ENCODE measurements around the gene SP2. TPM values are rescaled to one million over a fixed set of nuclear protein-coding genes. Genes with fewer than 3 reads are reported as not detected.
A peak's percentile ranks its signal among the peaks of the same experiment; 100 is the strongest.

Gene SP2
- polyA plus RNA-seq, 2 donors, result 5.4 to 10.7 TPM

DNA sequence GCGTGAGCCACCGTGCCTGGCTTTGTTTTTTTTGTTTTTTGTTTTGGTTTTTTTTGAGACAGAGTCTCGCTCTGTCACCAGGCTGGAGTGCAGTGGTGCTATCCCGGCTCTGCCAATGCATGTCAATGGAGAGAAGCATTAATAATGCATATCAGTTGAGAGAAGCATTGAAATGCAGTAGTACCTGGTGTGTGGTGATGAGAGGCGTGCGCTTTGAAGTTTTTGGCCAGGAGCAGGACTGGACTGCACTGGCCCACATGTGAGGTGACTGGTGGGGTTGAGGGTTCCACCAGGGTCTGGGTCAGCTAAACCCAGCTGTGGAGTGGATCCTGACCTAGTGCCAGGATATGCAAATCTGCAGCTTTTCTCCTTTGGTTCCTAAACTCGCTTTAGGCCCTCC lies 5.4 kb downstream of the SP2 start:
- Histone ChIP-seq H3K27ac (ENCODE audit: low read depth in 2 of 2, low read length in 1 of 2) (no peak overlapping the region), H3K4me3 (ENCODE audit: low read depth in 1 of 2, low read length in 2 of 2) (no peak overlapping the region), H3K9me3 (ENCODE audit: control insufficient read depth in 2 of 2, insufficient read depth in 1 of 2, low read depth in 1 of 2, low read length in 1 of 2) (no peaks in the 10 kb centered on the region), H3K27me3 (ENCODE audit: control insufficient read depth in 1 of 2, insufficient read depth in 2 of 2, low read length in 2 of 2) (no peaks in the 10 kb centered on the region), H3K36me3 (ENCODE audit: control insufficient read depth in 2 of 2, insufficient read depth in 2 of 2, low read length in 1 of 2) (no peaks in the 10 kb centered on the region), H3K4me1 (ENCODE audit: control insufficient read depth in 2 of 2, insufficient read depth in 2 of 2, low read length in 1 of 2) (peaks cover 9% of the 10 kb centered on the region in 2 donors)
- WGBS, 2 donors, result 86 to 88% methylated on average over 7 of the region's 7 CpGs

DNA sequence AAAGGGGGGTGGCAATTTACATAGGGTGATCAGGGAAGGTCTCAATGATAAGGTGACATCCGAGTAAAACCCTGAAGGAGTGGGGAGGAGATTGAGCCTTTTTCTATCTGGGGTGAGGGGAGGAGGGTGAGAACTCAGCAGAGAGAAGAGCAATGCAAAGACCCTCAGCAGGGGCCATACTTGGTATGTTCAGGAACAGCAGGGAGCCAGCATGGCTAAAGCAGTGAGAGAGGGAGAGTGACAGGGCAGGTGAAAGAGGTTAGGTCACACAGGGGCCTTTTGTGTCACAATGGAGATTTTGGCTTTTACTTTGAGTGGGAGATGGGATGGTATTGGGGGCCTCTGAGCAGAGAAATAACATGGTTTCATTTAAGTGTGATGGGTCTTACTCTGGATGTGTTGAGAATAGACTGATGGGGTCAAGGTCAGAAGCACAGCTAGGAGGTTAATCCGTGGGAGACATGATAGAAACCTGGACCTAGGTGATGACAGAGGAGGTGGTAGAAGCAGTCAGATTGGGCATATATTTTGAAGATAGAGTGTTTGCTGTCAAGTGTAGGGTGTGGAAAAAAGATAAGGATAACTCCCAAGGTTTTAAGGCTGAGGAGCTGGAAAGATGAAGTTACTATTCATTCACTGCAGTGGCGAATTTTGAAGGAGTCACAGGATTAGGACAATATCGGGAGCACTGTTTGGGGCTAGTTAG lies 6.2 kb downstream of the SP2 start:
- no peaks in the 10 kb centered on the region for H3K27me3 ChIP-seq (ENCODE audit: control insufficient read depth in 1 of 2, insufficient read depth in 2 of 2, low read length in 2 of 2)
- no peak overlapping the region for H3K27ac ChIP-seq (ENCODE audit: low read depth in 2 of 2, low read length in 1 of 2)
- 78 to 81% methylated on average over 4 of the region's 4 CpGs for WGBS, 2 donors
- H3K4me3 ChIP-seq (ENCODE audit: low read depth in 1 of 2, low read length in 2 of 2), result no peak overlapping the region
- H3K4me1 ChIP-seq (ENCODE audit: control insufficient read depth in 2 of 2, insufficient read depth in 2 of 2, low read length in 1 of 2), result peaks cover 11 to 13% of the 10 kb centered on the region in 2 donors
- no peaks in the 10 kb centered on the region for H3K36me3 ChIP-seq (ENCODE audit: control insufficient read depth in 2 of 2, insufficient read depth in 2 of 2, low read length in 1 of 2)
- no peaks in the 10 kb centered on the region for H3K9me3 ChIP-seq (ENCODE audit: control insufficient read depth in 2 of 2, insufficient read depth in 1 of 2, low read depth in 1 of 2, low read length in 1 of 2)

DNA sequence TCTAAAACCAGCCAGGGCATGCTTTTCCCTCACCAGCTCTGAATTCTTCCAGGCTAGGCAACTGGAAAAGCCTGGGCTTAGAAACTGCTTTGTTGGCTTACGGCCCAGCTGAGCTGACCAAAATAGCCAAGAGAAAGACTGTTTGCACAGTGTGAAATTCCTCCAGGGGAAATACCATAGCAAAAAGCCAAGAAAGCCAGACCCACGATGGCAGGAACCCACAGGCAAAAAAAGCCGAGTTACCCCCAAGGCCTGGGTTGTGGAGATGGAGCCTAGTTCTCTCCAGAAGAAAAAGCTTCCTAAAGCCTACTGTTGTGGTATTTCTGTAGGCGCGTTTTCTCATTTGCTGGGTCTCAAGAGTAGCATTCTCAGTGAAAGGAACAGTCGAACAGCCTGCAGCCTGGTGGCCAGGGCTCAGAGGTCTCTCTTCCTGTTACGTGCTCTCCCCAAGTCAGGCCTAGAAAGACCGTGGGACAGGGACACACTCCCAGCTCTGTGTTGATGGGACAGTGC lies 9.2 kb downstream of the SP2 start:
- Histone ChIP-seq H3K9me3 (ENCODE audit: control insufficient read depth in 2 of 2, insufficient read depth in 1 of 2, low read depth in 1 of 2, low read length in 1 of 2) (no peaks in the 10 kb centered on the region), H3K4me3 (ENCODE audit: low read depth in 1 of 2, low read length in 2 of 2) (no peak overlapping the region), H3K36me3 (ENCODE audit: control insufficient read depth in 2 of 2, insufficient read depth in 2 of 2, low read length in 1 of 2) (no peaks in the 10 kb centered on the region), H3K27me3 (ENCODE audit: control insufficient read depth in 1 of 2, insufficient read depth in 2 of 2, low read length in 2 of 2) (no peaks in the 10 kb centered on the region), H3K27ac (ENCODE audit: low read depth in 2 of 2, low read length in 1 of 2) (peak overlapping the region; percentile 51 to 84), H3K4me1 (ENCODE audit: control insufficient read depth in 2 of 2, insufficient read depth in 2 of 2, low read length in 1 of 2) (peaks cover 11 to 13% of the 10 kb centered on the region in 2 donors)
- WGBS, 2 donors, result 28 to 52% methylated on average over 8 of the region's 8 CpGs

DNA sequence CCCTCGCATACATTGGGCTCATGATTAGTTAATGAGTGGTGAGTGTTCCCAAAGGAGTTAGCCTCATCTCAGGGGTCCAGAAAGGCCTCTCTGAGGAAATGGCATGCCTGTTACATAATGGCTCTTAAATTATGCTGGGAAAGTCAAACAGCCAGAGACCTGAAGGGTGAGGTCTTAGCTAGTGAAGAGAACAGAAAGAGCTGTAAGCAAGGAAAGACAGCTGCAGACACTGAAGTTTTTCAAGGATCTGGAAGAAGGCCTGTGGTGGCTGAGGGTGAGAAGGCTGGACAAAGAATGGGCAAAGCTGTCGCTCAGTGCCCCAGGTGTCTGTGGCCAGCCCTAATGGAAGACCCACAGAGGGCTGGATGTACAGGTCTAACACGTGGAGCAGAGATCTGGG lies 10.4 kb downstream of the SP2 start:
- Histone ChIP-seq H3K27me3 (ENCODE audit: control insufficient read depth in 1 of 2, insufficient read depth in 2 of 2, low read length in 2 of 2) (no peaks in the 10 kb centered on the region), H3K27ac (ENCODE audit: low read depth in 2 of 2, low read length in 1 of 2) (peak overlapping the region in 1 of 2 donors; percentile 84), H3K4me1 (ENCODE audit: control insufficient read depth in 2 of 2, insufficient read depth in 2 of 2, low read length in 1 of 2) (peaks cover 11 to 13% of the 10 kb centered on the region in 2 donors), H3K9me3 (ENCODE audit: control insufficient read depth in 2 of 2, insufficient read depth in 1 of 2, low read depth in 1 of 2, low read length in 1 of 2) (no peaks in the 10 kb centered on the region), H3K36me3 (ENCODE audit: control insufficient read depth in 2 of 2, insufficient read depth in 2 of 2, low read length in 1 of 2) (no peaks in the 10 kb centered on the region), H3K4me3 (ENCODE audit: low read depth in 1 of 2, low read length in 2 of 2) (no peak overlapping the region)
- WGBS, 2 donors, result 87 to 88% methylated on average over 3 of the region's 3 CpGs

DNA sequence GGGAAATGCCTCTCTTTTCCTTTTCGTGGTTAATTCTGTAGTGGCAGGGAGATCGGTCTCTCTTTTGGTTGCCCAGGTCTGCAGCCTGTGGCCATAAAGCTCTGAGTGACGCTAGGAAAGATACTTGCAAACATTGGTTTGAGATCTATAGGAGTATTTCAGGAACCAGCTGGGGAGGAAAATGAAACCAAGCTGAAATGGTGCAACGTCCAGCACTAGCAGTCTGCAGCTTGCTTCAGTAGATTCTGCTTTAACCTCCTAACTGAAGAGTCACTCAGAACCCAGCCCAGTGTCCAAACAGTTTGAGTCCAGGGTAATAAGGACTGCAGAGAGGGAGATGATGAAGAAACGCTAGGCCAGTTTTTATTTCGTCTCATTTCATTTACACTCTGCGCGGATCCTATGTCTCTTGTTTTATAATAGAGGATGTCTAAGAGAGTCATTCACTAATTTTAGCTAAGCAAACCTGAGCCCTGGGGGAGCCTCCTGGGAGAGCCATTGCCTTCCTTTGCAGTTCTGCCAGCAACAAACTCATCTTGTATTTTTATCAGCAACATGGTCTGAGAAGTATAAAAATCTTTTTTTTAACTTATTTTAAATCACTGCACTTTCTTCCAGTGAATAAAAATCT lies 12.0 kb downstream of the SP2 start:
- Histone ChIP-seq H3K4me3 (ENCODE audit: low read depth in 1 of 2, low read length in 2 of 2) (no peak overlapping the region), H3K27me3 (ENCODE audit: control insufficient read depth in 1 of 2, insufficient read depth in 2 of 2, low read length in 2 of 2) (no peaks in the 10 kb centered on the region), H3K36me3 (ENCODE audit: control insufficient read depth in 2 of 2, insufficient read depth in 2 of 2, low read length in 1 of 2) (no peaks in the 10 kb centered on the region), H3K4me1 (ENCODE audit: control insufficient read depth in 2 of 2, insufficient read depth in 2 of 2, low read length in 1 of 2) (peaks cover 11 to 13% of the 10 kb centered on the region in 2 donors), H3K9me3 (ENCODE audit: control insufficient read depth in 2 of 2, insufficient read depth in 1 of 2, low read depth in 1 of 2, low read length in 1 of 2) (no peaks in the 10 kb centered on the region), H3K27ac (ENCODE audit: low read depth in 2 of 2, low read length in 1 of 2) (peak overlapping the region in 1 of 2 donors; percentile 7)
- WGBS, 2 donors, result 74 to 77% methylated on average over 8 of the region's 8 CpGs

DNA sequence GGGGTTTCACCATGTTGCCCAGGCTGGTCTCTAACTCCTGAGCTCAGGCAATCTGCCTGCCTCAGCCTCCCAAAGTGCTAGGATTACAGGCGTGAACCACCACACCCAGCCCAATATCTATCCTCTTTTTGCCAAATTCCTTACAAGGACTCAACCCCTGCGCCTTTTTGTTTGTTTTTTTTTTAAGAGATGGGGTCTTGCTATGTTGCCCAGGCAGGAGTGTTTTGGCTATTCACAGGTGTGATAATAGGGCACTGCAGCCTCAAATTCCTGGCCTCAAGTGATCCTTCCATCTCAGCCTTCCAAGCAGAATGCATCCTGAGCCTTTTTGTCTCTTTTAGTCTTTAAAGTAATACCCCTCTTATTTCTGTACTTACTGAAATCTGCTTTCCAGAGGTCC lies 17.0 kb downstream of the SP2 start:
- Histone ChIP-seq H3K4me1 (ENCODE audit: control insufficient read depth in 2 of 2, insufficient read depth in 2 of 2, low read length in 1 of 2) (peaks cover 0 to 5% of the 10 kb centered on the region in 2 donors), H3K27me3 (ENCODE audit: control insufficient read depth in 1 of 2, insufficient read depth in 2 of 2, low read length in 2 of 2) (no peaks in the 10 kb centered on the region), H3K36me3 (ENCODE audit: control insufficient read depth in 2 of 2, insufficient read depth in 2 of 2, low read length in 1 of 2) (peaks cover 3 to 14% of the 10 kb centered on the region in 2 donors), H3K27ac (ENCODE audit: low read depth in 2 of 2, low read length in 1 of 2) (no peak overlapping the region), H3K4me3 (ENCODE audit: low read depth in 1 of 2, low read length in 2 of 2) (no peak overlapping the region), H3K9me3 (ENCODE audit: control insufficient read depth in 2 of 2, insufficient read depth in 1 of 2, low read depth in 1 of 2, low read length in 1 of 2) (no peaks in the 10 kb centered on the region)
- 89 to 90% methylated on average over 2 of the region's 2 CpGs for WGBS, 2 donors

DNA sequence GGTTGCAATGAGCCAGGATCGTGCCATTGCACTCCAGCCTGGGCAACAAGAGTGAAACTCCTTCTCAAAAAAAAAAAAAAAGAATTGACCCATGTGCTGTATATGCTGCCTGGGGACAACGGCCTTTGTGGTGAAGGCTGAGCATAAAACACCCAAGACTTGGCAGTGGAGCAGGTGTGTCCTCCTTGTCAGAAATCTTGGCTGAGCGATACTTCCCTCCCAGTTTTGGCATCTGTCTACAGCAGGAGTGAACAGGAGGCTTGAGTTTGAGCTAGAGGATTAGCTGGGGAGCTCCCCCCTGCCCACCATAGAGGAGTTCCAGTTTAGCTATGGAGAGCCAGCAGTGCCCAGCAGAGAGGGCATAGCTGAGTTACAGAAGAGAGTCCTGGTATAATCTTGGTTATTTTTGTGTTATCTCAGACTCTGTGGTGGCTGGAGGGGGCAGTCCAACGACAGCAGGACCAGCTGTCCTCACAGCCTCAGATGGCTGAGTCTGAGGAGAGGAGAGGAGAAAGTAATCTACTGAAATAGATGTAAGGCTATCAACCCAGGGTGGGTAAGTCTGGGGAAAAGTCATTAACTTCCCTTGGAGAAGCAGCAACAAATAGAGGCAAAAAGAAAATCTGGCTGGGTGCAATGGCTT lies 18.4 kb downstream of the SP2 start:
- WGBS, 2 donors, result 47 to 54% methylated on average over 4 of the region's 4 CpGs
- H3K27ac ChIP-seq (ENCODE audit: low read depth in 2 of 2, low read length in 1 of 2), result no peak overlapping the region

DNA sequence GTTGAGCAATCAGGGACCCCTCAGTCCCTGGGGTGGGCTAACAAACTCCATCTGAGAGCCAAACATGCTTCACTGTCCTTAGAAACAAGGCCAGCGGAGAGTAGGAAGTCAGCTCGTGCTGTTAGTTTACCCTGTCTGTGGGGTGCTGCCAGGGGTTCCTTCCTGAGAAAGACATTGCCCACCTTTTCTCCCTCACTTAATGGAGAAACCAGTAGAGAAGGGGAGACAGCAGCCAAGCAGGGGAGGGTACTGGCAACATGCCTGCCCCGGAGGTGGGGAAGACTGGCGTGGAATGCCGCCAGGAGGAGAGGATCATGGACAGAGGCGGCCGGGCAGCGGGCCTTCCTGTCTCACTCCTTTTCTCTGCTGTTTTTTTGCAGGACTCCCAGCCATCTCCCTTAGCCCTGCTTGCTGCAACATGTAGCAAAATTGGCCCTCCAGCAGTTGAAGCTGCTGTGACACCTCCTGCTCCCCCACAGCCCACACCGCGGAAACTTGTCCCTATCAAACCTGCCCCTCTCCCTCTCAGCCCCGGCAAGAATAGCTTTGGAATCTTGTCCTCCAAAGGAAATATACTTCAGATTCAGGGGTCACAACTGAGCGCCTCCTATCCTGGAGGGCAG lies 19.9 kb downstream of the SP2 start:
- Histone ChIP-seq H3K27ac (ENCODE audit: low read depth in 2 of 2, low read length in 1 of 2) (no peak overlapping the region), H3K4me1 (ENCODE audit: control insufficient read depth in 2 of 2, insufficient read depth in 2 of 2, low read length in 1 of 2) (peaks cover 0 to 5% of the 10 kb centered on the region in 2 donors), H3K4me3 (ENCODE audit: low read depth in 1 of 2, low read length in 2 of 2) (no peak overlapping the region), H3K27me3 (ENCODE audit: control insufficient read depth in 1 of 2, insufficient read depth in 2 of 2, low read length in 2 of 2) (no peaks in the 10 kb centered on the region), H3K9me3 (ENCODE audit: control insufficient read depth in 2 of 2, insufficient read depth in 1 of 2, low read depth in 1 of 2, low read length in 1 of 2) (no peaks in the 10 kb centered on the region), H3K36me3 (ENCODE audit: control insufficient read depth in 2 of 2, insufficient read depth in 2 of 2, low read length in 1 of 2) (peaks cover 3 to 14% of the 10 kb centered on the region in 2 donors)
- 51 to 61% methylated on average over 12 of the region's 12 CpGs for WGBS, 2 donors

More for the DNA sequence above, 18.4 kb downstream of the SP2 start:
- H3K36me3 ChIP-seq (ENCODE audit: control insufficient read depth in 2 of 2, insufficient read depth in 2 of 2, low read length in 1 of 2), result peaks cover 3 to 14% of the 10 kb centered on the region in 2 donors
- no peaks in the 10 kb centered on the region for H3K9me3 ChIP-seq (ENCODE audit: control insufficient read depth in 2 of 2, insufficient read depth in 1 of 2, low read depth in 1 of 2, low read length in 1 of 2)
- peaks cover 0 to 5% of the 10 kb centered on the region in 2 donors for H3K4me1 ChIP-seq (ENCODE audit: control insufficient read depth in 2 of 2, insufficient read depth in 2 of 2, low read length in 1 of 2)
- H3K4me3 ChIP-seq (ENCODE audit: low read depth in 1 of 2, low read length in 2 of 2), result no peak overlapping the region
- no peaks in the 10 kb centered on the region for H3K27me3 ChIP-seq (ENCODE audit: control insufficient read depth in 1 of 2, insufficient read depth in 2 of 2, low read length in 2 of 2)

DNA sequence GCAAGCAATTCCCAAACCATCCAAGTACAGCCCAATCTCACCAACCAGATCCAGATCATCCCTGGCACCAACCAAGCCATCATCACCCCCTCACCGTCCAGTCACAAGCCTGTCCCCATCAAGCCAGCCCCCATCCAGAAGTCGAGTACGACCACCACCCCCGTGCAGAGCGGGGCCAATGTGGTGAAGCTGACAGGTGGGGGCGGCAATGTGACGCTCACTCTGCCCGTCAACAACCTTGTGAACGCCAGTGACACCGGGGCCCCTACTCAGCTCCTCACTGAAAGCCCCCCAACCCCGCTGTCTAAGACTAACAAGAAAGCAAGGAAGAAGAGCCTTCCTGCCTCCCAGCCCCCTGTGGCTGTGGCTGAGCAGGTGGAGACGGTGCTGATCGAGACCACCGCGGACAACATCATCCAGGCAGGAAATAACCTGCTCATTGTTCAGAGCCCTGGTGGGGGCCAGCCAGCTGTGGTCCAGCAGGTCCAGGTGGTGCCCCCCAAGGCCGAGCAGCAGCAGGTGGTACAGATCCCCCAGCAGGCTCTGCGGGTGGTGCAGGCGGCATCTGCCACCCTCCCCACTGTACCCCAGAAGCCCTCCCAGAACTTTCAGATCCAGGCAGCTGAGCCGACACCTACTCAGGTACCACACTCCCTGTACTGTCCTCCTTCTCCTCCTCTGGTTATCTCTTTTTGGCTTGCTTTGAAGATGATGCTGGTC lies 20.6 kb downstream of the SP2 start:
- H3K9me3 ChIP-seq (ENCODE audit: control insufficient read depth in 2 of 2, insufficient read depth in 1 of 2, low read depth in 1 of 2, low read length in 1 of 2), result no peaks in the 10 kb centered on the region
- peaks cover 3 to 14% of the 10 kb centered on the region in 2 donors for H3K36me3 ChIP-seq (ENCODE audit: control insufficient read depth in 2 of 2, insufficient read depth in 2 of 2, low read length in 1 of 2)
- H3K4me1 ChIP-seq (ENCODE audit: control insufficient read depth in 2 of 2, insufficient read depth in 2 of 2, low read length in 1 of 2), result peaks cover 0 to 5% of the 10 kb centered on the region in 2 donors
- 90% methylated on average over 19 of the region's 19 CpGs for WGBS, 2 donors
- H3K27ac ChIP-seq (ENCODE audit: low read depth in 2 of 2, low read length in 1 of 2), result peak overlapping the region in 1 of 2 donors; percentile 3
- H3K27me3 ChIP-seq (ENCODE audit: control insufficient read depth in 1 of 2, insufficient read depth in 2 of 2, low read length in 2 of 2), result no peaks in the 10 kb centered on the region
- H3K4me3 ChIP-seq (ENCODE audit: low read depth in 1 of 2, low read length in 2 of 2), result no peak overlapping the region

Measured in esophagus (tissue), 2 donors.